ENCODE measurements around the gene ADGRG2.

- TF ChIP-seq CTCF (IDR thresholded peaks at IDR 0.05; ENCODE audit: borderline replicate concordance, extremely low read depth, low read length, poor library complexity, severe bottlenecking) (peak; percentile 32), EZH2 (IDR thresholded peaks at IDR 0.05; ENCODE audit: borderline replicate concordance, low read depth, low read length, severe bottlenecking) (no peak)
These were observed 105.0 kb downstream of the ADGRG2 start for GRCh38 chrX:19017271-19017670.
